GM12891 (cell line): ENCODE data around the gene PNLIPRP1.

ENCODE experiments used
- DNase-seq: peaks from one replicate; pipeline ENCODE4 v3.0.0; 2011; ENCODE audit warnings: low spot score; ENCODE audit not compliant: insufficient read length
- FAIRE-seq: peaks from 2 replicates; lab custom pipeline; 2011; peaks lifted over from hg19 to GRCh38; lab: Jason Lieb, UNC
- PAX5 ChIP-seq: IDR thresholded peaks from 2 replicates; pipeline ENCODE4 v1.6.1; 2011; ENCODE audit warnings: low read length, moderate library complexity, mild to moderate bottlenecking; ENCODE audit not compliant: insufficient read depth, severe bottlenecking
- POLR2A ChIP-seq: IDR thresholded peaks from 2 replicates; pipeline ENCODE4 v1.6.1; 2011; ENCODE audit warnings: low read depth, low read length, control low read depth
- POLR2AphosphoS5 ChIP-seq: IDR thresholded peaks from 2 replicates; pipeline ENCODE4 v1.6.1; 2011; ENCODE audit warnings: low read depth, low read length, control low read depth
- POU2F2 ChIP-seq: IDR thresholded peaks from 2 replicates; pipeline ENCODE4 v1.6.1; 2011; ENCODE audit warnings: low read depth, mild to moderate bottlenecking, control low read depth, low read length, moderate library complexity
- SPI1 ChIP-seq: IDR thresholded peaks from 2 replicates; pipeline ENCODE4 v1.6.1; 2011; ENCODE audit warnings: low read depth, low read length, control low read depth
- TAF1 ChIP-seq: IDR thresholded peaks from 2 replicates; pipeline ENCODE4 v1.6.1; 2011; ENCODE audit warnings: low read depth, low read length, control low read depth

PNLIPRP1 gene

GRCh38 chr10:116629340-116629739, 38.6 kb downstream of the PNLIPRP1 start:
- FAIRE-seq (no peak), DNase-seq (no peak)
- TF ChIP-seq PAX5: no peak
- TF ChIP-seq POLR2A: no peak
- no peak for TF ChIP-seq POLR2AphosphoS5
- TF ChIP-seq TAF1: no peak
- no peak for TF ChIP-seq POU2F2
- TF ChIP-seq SPI1: no peak

DNA sequence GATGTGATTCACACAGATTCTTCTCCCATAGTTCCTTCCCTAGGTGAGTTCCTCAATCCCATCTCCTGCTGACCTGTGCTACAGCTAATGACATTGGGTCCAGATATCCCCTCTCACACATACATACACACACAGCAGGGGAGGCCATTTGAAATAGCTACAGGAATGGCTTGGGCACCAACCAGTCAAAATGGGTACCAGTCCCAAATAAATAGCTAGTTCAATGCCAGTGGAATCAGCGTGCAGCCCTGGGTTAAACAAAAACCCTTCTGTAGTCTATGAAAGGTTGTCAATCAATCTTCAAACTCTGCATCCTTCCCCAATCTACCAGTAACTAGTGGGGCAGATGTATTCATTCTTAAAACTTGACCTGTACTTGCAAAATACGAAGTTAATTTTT, 39.3 kb downstream of the PNLIPRP1 start:
- no peak for TF ChIP-seq PAX5
- no peak for TF ChIP-seq SPI1
- no peak for TF ChIP-seq POLR2AphosphoS5
- FAIRE-seq (no peak), DNase-seq (no peak)

DNA sequence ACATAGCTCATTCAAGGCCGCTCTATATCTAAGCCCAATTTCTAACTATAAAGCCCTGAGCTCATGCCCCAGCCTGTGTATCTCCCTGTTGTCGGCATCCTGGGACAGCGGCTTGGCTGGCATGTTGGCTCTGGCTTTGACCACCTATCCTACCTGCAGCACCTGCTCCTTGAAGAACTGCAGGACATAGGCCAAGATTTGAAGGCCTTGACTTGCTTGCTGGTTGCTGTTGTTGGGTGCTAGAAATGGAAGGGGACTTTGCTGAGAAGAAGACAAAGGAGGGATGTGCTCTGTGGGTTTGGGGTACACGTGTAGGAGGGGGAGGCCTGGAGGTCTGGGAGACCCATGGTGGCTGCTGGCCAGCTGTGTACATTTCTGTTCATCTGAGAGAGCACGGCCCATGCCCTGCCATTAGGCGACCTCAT, 41.1 kb downstream of the PNLIPRP1 start:
- no peak for TF ChIP-seq POU2F2
- TF ChIP-seq POLR2AphosphoS5: no peak
- TF ChIP-seq PAX5: no peak
- no peak for TF ChIP-seq SPI1
- TF ChIP-seq POLR2A: no peak
- no peak for TF ChIP-seq TAF1
- no peak for DNase-seq
- FAIRE-seq: no peak

GRCh38 chr10:116632596-116633215, 41.9 kb downstream of the PNLIPRP1 start:
- DNase-seq: no peak
- no peak for FAIRE-seq
- TF ChIP-seq TAF1: no peak
- no peak for TF ChIP-seq PAX5
- TF ChIP-seq POU2F2: no peak
- TF ChIP-seq POLR2A: no peak

DNA sequence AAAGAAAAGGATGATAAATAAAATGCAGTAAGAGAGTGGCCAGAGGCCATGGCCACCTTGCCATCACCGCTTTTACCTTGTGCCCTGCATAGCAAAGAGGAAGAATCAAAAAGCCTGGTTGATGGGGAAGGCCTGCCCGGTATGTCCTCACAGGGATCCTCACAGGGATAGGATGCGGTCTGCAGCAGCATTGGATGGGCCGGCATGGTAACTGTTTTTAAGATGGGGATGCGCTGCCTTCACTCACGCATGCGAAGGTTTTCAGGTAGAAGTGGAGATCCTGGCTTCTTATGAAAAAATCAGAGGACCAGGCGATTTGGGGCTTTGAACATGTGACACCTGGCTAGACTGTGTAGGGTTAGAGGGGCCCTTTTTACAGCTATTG, 42.4 kb downstream of the PNLIPRP1 start:
- DNase-seq (no peak), FAIRE-seq (no peak)
- TF ChIP-seq POLR2A: no peak
- no peak for TF ChIP-seq POLR2AphosphoS5
- no peak for TF ChIP-seq SPI1
- no peak for TF ChIP-seq PAX5
- TF ChIP-seq TAF1: no peak
- TF ChIP-seq POU2F2: no peak

DNA sequence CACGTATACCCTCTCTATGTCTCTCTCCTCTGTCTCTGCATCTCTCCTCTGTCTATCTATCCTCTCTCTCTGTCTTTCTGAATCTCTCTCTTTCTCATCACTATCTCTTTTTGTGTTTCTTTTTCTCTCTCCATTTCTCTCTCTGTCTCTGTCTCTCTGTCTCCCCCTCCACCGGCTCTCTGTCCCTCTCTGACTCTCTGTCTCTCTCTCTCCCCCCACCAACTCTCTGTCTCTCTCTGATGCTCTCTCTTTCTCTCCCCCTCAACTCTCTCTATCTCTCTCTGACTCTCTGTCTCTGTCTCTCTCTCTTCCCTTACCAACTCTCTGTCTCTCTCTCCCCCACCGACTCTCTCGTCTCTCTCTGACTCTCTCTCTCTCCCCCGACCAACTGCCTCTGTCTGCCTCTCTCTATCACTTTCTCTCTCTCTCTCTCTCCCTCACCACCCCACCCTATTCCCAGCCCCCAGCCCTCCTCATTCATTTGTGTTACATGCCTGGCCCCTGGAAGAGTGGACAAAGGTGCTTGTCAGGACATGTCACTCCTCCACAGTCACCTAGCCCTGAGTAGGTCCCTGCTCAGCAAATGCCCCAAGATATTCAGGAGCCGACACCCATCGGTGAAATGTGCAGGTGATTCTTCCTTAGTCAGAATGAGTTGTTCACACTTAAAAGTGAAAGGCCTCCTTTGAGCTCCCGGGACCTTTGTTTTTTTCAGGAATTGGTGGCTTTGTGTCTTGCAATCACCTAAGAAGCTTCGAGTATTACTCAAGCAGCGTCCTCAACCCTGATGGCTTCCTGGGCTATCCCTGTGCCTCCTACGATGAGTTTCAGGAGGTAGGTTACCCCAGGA, 43.6 kb downstream of the PNLIPRP1 start:
- FAIRE-seq: no peak
- no peak for TF ChIP-seq POLR2A
- no peak for TF ChIP-seq TAF1
- TF ChIP-seq POU2F2: no peak
- no peak for TF ChIP-seq POLR2AphosphoS5
- no peak for DNase-seq

DNA sequence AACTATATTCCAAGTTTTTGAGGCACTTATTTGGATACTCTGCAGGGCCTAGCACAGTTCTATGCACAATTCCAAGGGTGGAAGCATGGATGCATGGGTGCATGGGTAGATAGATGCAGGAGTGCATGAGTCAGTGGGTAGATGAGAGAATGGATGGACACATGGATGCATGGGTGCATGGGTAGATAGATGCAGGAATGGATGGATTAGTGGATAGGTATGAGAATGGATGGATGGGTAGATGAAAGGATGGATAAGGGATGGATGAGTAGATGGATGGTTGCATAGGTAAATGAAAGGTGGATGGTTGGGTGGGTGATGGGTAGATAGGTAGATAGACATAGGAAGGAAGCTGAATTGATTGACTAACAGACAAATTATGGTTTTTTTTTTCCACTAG, 45.6 kb downstream of the PNLIPRP1 start:
- DNase-seq (no peak), FAIRE-seq (no peak)
- TF ChIP-seq TAF1 (no peak), POU2F2 (no peak), SPI1 (no peak), PAX5 (no peak), POLR2A (no peak), POLR2AphosphoS5 (no peak)

GRCh38 chr10:116636976-116637375, 46.2 kb downstream of the PNLIPRP1 start:
- no peak for DNase-seq
- FAIRE-seq: no peak
- TF ChIP-seq POLR2AphosphoS5: no peak
- TF ChIP-seq TAF1: no peak
- no peak for TF ChIP-seq PAX5
- no peak for TF ChIP-seq POLR2A
- no peak for TF ChIP-seq POU2F2
- no peak for TF ChIP-seq SPI1

- FAIRE-seq (no peak), DNase-seq (no peak)
- TF ChIP-seq POLR2AphosphoS5 (no peak), POU2F2 (no peak), PAX5 (no peak), TAF1 (no peak), POLR2A (no peak), SPI1 (peak; percentile 33; the same call in 1 of the 2 replicates)
These were observed 47.1 kb downstream of the PNLIPRP1 start for GRCh38 chr10:116637830-116638229.

GRCh38 chr10:116646502-116646901, 55.7 kb downstream of the PNLIPRP1 start:
- no peak for TF ChIP-seq POU2F2
- no peak for TF ChIP-seq POLR2AphosphoS5
- TF ChIP-seq PAX5: no peak
- no peak for TF ChIP-seq POLR2A
- TF ChIP-seq SPI1: no peak
- TF ChIP-seq TAF1: no peak
- DNase-seq: no peak
- FAIRE-seq: no peak
